ENCODE results near the gene CCNK.
A peak's percentile ranks its signal among the peaks of the same experiment; 100 is the strongest.

The CCNK gene

GRCh38 chr14:99466758-99467157, 14.5 kb upstream of the CCNK start:
- no peak for DNase-seq (ENCODE audit: low read depth)

- no peak for DNase-seq (ENCODE audit: low read depth)
Observed at GRCh38 chr14:99467336-99468078, 13.7 kb upstream of the CCNK start.

- no peak for DNase-seq (ENCODE audit: low read depth)
Observed at GRCh38 chr14:99468081-99468480, 13.1 kb upstream of the CCNK start.

DNA sequence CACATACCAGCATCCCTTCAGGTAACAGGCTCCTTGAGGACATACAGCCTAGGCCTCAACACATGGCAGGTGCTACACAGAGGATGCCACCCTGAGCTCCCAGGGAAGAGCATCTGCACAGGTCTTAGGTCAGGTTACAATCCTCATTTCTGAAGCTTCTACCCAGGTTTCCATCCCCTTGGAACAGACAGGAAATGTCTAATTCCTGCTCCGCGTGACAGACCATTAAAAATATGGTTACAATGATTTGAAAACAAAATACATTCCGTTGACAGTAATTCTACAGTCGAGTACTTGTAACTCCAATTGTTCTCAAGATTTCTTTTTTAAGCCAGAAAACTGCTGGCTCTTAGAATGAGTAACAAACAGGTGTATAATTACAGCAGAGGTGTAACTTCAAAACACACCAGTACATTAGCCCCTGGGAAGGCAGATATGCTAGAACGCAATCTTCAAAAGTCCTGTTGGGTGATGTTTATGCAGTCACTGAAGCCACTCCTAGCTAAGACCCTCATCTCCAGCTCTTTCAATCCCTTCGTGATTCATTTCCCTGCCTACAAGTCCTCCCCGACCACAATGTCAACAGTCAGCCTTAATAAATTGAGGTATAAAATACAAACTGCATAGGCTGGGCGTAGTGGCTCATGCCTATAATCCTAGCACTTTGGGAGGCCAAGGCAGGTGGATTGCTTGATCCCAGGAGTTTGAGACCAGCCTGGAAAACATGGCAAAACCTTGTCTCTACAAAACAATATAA, 12.2 kb upstream of the CCNK start:
- DNase-seq (ENCODE audit: low read depth), result no peak

DNA sequence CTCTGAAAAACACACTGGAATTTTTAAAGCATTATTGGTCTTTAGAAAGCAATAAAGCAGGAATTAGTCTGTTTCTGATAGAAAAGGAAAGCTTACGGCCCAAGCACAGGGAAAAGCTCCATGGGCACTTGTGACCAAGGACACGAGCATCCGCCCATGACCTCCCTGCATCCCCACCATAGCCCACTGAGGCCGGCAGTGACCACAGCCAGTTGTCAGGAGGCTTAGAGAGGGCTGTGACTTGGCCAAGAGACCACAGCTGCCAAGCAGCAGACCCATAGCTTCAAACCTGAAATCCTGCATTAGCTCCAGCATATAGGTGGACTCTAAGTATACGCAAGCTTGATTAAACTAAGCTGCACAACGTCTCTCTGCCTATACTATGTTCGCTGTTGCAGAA, 9.5 kb upstream of the CCNK start:
- DNase-seq (ENCODE audit: low read depth), result no peak

- no peak for DNase-seq (ENCODE audit: low read depth)
Observed at GRCh38 chr14:99472937-99473336, 8.3 kb upstream of the CCNK start.

DNA sequence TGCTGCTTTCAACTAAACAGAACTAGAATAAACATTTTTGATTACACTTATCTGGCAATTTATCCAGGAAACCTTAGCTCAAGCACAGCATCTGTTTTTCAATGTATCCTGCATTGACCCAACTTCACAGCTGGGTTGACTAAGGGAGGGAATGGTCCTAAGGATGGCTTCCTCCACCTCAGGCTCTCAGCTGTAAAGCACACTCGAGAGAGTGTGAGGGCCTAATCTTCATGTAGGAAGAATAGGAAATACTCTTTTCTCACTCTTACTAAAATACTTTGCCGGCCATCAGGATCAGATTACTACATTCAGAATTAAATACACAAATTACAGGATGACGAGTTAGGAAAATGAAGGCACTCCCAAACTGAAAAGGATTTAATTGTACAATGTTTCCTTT, 7.8 kb upstream of the CCNK start:
- DNase-seq (ENCODE audit: low read depth), result no peak

DNA sequence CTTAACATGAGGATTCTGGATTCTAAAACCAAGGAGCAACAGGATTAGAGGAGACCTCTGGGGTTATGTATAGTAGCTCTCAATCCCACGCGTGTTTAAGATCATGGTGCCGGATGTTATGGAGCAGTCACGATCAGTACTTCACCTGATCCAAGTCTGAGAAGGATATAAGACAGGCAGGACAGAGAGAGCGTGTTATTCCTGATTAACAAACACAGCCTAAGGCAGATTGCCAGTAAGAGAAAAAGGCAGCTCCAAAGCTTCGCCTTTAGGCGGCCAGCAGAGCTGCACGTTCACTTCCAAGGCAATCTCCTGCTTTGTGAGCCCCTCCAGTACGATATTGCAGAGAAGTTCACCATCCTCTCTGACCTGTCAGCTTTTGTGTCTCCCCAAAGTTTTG, 6.0 kb upstream of the CCNK start:
- peak; percentile 14 for DNase-seq (ENCODE audit: low read depth)

GRCh38 chr14:99475660-99476059, 5.5 kb upstream of the CCNK start:
- no peak for DNase-seq (ENCODE audit: low read depth)

GRCh38 chr14:99476864-99477263, 4.3 kb upstream of the CCNK start:
- no peak for DNase-seq (ENCODE audit: low read depth)

GRCh38 chr14:99478128-99478527, 3.1 kb upstream of the CCNK start:
- no peak for DNase-seq (ENCODE audit: low read depth)

DNA sequence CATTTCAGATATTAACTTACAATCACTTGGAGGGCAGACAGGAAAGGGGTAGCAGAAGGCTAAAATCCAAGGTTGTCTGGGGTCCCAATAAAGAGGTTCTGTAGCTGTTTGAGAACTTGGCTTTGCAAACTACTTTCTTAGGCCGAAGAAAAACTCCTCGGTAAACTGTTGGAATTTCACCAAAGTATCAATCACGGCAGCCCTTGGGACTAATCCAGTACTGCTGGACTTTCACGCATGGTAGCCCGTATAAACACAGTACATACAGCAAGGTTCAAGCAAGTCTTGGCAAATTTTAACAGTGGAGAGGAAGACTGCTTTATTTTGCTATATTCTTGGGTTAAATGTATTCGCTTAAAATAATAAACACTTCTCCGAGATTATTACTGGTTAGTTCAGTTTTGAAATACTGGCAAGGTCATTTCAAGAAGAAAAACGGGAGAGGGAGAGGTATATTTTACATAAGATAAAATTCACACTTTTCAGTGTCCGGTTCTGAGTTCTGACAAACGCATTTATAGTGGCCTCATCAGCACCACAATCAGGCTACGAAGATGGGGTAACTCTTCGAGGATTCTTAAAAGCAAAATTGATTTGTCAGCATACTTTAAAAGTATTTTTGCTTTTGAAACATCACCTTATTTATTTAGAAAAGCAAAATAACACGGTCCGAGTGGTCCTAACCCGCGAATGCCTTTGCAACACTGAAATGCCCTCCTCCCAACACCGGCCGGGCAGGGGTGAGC, 1.9 kb upstream of the CCNK start:
- DNase-seq (ENCODE audit: low read depth), result no peak

- DNase-seq (ENCODE audit: low read depth), result no peak
Observed at GRCh38 chr14:99479906-99480869, 1.0 kb upstream of the CCNK start, which contains the start of gene SETD3. Gene SETD3 (minus strand): TSS chr14:99480859. CDS start chr14:99465805, 15,054 bp downstream.

- no peak for DNase-seq (ENCODE audit: low read depth)
Observed at GRCh38 chr14:99481745-99482099, 513 bp downstream of the CCNK start.

DNA sequence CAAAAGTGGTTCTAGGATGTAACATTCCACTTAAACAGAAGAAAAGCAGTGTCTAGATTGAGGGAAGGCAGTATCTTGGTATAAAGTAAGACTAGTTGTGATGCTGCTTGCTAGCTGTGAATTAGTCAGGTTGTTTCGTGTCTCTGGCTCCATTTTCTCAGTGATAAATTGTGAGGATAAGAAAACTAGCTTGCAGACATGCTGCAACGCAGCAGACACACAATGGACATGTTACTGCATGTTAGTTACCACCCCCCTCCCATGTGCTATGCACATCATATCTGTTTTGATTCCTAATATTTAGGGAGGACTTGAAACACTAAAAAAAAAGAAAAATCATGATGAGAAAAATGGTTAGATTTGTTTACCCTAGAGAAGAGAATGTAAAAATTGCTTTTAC, 2.9 kb downstream of the CCNK start:
- DNase-seq (ENCODE audit: low read depth), result no peak

DNA sequence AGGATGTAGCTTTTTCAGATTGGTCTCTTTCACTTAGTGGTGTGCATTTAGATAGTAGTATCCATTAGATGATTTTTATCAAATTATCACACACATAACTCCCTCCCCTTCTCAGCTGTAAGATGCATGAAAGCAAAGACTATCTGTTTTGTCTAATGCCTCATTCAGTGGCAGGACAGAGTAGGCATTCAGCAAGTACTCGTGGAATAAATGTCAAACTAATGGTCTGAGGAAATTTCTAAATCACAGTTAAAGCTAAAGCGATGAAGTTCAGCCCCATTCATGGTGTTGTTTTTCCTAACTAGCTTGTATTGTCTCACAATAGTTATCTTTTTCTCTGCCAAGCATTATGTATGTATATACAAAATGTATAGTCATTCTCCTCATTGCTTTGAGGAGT, 16.1 kb downstream of the CCNK start:
- DNase-seq (ENCODE audit: low read depth), result no peak

DNA sequence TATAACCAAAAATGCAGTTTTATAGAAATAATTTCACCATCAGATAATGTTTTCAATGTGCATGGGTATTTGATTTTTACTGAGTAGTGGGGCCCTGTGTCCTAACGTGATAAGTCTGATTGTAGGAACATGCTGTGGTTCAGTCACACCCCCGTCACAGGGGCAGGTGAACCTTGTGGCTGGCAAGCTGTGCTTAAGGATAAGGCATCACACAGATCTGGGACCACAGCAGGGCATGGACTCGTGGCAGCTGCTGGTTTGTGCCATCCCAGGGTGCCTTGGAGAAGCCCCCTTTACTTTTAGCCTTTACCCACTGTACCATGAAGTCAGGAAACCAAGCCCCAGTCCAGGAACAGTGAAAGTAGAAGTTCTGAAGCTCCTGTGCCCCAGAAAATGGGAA, 16.7 kb downstream of the CCNK start:
- DNase-seq (ENCODE audit: low read depth), result no peak

- DNase-seq (ENCODE audit: low read depth), result no peak
Observed at GRCh38 chr14:99502989-99503421, 21.8 kb downstream of the CCNK start.

- no peak for DNase-seq (ENCODE audit: low read depth)
Observed at GRCh38 chr14:99503848-99504453, 22.7 kb downstream of the CCNK start.

DNA sequence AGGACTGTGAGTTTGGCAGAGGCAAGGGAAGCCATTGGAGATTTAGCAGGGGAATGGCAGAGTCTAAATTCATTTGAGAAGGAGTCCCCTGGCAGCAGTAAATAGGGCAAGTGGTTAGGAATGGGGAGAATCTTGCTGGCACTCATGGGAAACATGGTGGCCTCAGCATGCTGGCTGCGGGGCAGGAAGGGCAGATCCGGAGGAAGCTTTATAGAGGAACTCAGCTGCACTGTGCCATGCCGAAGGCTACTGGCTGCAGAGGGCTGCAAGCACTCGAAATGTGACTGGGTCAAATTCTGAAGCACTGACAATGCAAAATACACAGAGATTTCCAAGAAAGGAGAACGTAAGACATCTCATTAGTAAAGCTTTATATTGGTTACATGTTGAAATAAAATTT, 23.9 kb downstream of the CCNK start:
- DNase-seq (ENCODE audit: low read depth), result no peak

- DNase-seq (ENCODE audit: low read depth), result no peak
Observed at GRCh38 chr14:99506276-99506675, 25.1 kb downstream of the CCNK start.
